IMR-90 (cell line): Measurements from ENCODE around the gene SNX7. TPM values are rescaled to one million over a fixed set of nuclear protein-coding genes. Genes with fewer than 3 reads are reported as not detected.

Source experiments
- ATAC-seq: fragments of 200-7000 bp; cut with Tn5 transposase; 2 replicates; pipeline ENCODE4 v1.9.1; 2020; ENCODE audit warnings: low read depth, mild to moderate bottlenecking, moderate library complexity
- BruUV-seq: library from RNA; stranded (reverse); fragments of 400-500 nt; replicated peaks from 2 replicates; lab custom pipeline; 2021; lab: Mats Ljungman, UMichigan
- CTCF ChIA-PET: fragments of 300-600 bp; formaldehyde crosslinking; extraction: SDS; loops from one replicate; lab custom pipeline; 2021; ENCODE audit warnings: antibody characterized with exemption; lab: Yijun Ruan, JAX
- POLR2A ChIA-PET: fragments of 300-600 bp; sonication (Branson Sonifier 250); formaldehyde crosslinking; loops from one replicate; lab custom pipeline; 2022; ENCODE audit warnings: antibody characterized with exemption; ENCODE audit not compliant: unreplicated experiment; lab: Charles Lee
- DNase-seq: peaks from one replicate; pipeline ENCODE4 v3.0.0; 2013
- H2AFZ ChIP-seq: replicated peaks from 2 replicates; pipeline ENCODE3; 2013; ENCODE audit warnings: low read length, mild to moderate bottlenecking; ENCODE audit not compliant: poor library complexity
- H2AK5ac ChIP-seq: 2 replicates; pipeline ENCODE4 v1.6.1; 2013; ENCODE audit warnings: low read depth, low read length, inconsistent platforms
- H2AK9ac ChIP-seq: replicated peaks from 2 replicates; pipeline ENCODE3; 2013; ENCODE audit warnings: mild to moderate bottlenecking, low read depth, low read length, moderate library complexity; ENCODE audit not compliant: poor library complexity
- H2BK120ac ChIP-seq: 2 replicates; pipeline ENCODE4 v1.6.1; 2013; ENCODE audit warnings: low read depth, low read length, inconsistent platforms
- H2BK15ac ChIP-seq: 3 replicates; pipeline ENCODE4 v1.6.1; 2013; ENCODE audit warnings: low read depth, low read length, inconsistent platforms
- H2BK20ac ChIP-seq: 2 replicates; pipeline ENCODE4 v1.6.1; 2013; ENCODE audit warnings: low read depth, mild to moderate bottlenecking, inconsistent platforms, low read length, moderate library complexity
- H2BK5ac ChIP-seq: 2 replicates; pipeline ENCODE4 v1.6.1; 2013; ENCODE audit warnings: mild to moderate bottlenecking, low read depth, low read length, inconsistent platforms; ENCODE audit not compliant: poor library complexity, severe bottlenecking
- H3K14ac ChIP-seq: replicated peaks from 2 replicates; pipeline ENCODE4 v1.6.1; 2013; ENCODE audit warnings: low read depth, low read length, inconsistent platforms
- H3K18ac ChIP-seq: 2 replicates; pipeline ENCODE4 v1.6.1; 2013; ENCODE audit warnings: low read depth, low read length, control low read depth
- H3K23ac ChIP-seq: 2 replicates; pipeline ENCODE4 v1.6.1; 2013; ENCODE audit warnings: low read depth, low read length, inconsistent platforms
- H3K27ac ChIP-seq: 2 replicates; pipeline ENCODE4 v1.5.1; 2013; ENCODE audit warnings: mild to moderate bottlenecking, control low read depth, low read length; ENCODE audit not compliant: insufficient read depth
- H3K27me3 ChIP-seq: 2 replicates; pipeline ENCODE4 v1.6.1; 2013; ENCODE audit warnings: low read length; ENCODE audit not compliant: control insufficient read depth, insufficient read depth
- H3K36me3 ChIP-seq: 2 replicates; pipeline ENCODE4 v1.6.1; 2013; ENCODE audit warnings: low read length, mixed read lengths; ENCODE audit not compliant: control insufficient read depth, insufficient read depth
- H3K4ac ChIP-seq: 2 replicates; pipeline ENCODE4 v1.6.1; 2013; ENCODE audit warnings: low read depth, low read length, inconsistent platforms
- H3K4me1 ChIP-seq: 2 replicates; pipeline ENCODE4 v1.6.1; 2013; ENCODE audit warnings: low read length, mixed read lengths; ENCODE audit not compliant: control insufficient read depth, insufficient read depth
- H3K4me2 ChIP-seq: 2 replicates; pipeline ENCODE4 v1.6.1; 2013; ENCODE audit warnings: low read depth, mild to moderate bottlenecking, control low read depth, low read length, moderate library complexity
- H3K4me3 ChIP-seq: 2 replicates; pipeline ENCODE4 v1.5.1; 2013; ENCODE audit warnings: low read depth, mild to moderate bottlenecking, control low read depth, low read length, moderate library complexity; ENCODE audit not compliant: insufficient read depth
- H3K56ac ChIP-seq: 2 replicates; pipeline ENCODE4 v1.6.1; 2013; ENCODE audit warnings: low read length, inconsistent platforms; ENCODE audit not compliant: insufficient read depth; ENCODE audit errors: extremely low read depth
- H3K79me1 ChIP-seq, 2 experiments: 2 replicates each; pipeline ENCODE4 v1.6.1; 2013; ENCODE audit warnings: low read length in 2 of 2, inconsistent platforms in 1 of 2, low read depth in 1 of 2
- H3K9ac ChIP-seq: 2 replicates; pipeline ENCODE4 v1.6.1; 2013; ENCODE audit warnings: low read depth, low read length, control low read depth
- H3K9me1 ChIP-seq: 2 replicates; pipeline ENCODE4 v1.6.1; 2013; ENCODE audit warnings: low read length, inconsistent platforms; ENCODE audit not compliant: insufficient read depth
- H3K9me3 ChIP-seq: 2 replicates; pipeline ENCODE4 v1.6.1; 2013; ENCODE audit warnings: low read length; ENCODE audit not compliant: control insufficient read depth, insufficient read depth
- H4K20me1 ChIP-seq: 2 replicates; pipeline ENCODE4 v1.6.1; 2013; ENCODE audit warnings: low read length, inconsistent platforms; ENCODE audit not compliant: insufficient read depth
- H4K5ac ChIP-seq: 2 replicates; pipeline ENCODE4 v1.6.1; 2013; ENCODE audit warnings: mild to moderate bottlenecking, low read depth, low read length, control low read depth
- H4K8ac ChIP-seq, 2 experiments: 2 replicates each; pipeline ENCODE4 v1.6.1; 2013; ENCODE audit warnings: low read depth in 2 of 2, low read length in 2 of 2, control low read depth in 1 of 2, inconsistent platforms in 1 of 2
- H4K91ac ChIP-seq: 2 replicates; pipeline ENCODE4 v1.6.1; 2013; ENCODE audit warnings: low read depth, low read length, inconsistent platforms; ENCODE audit not compliant: insufficient read depth
- USF2 ChIP-seq: fragments of 150-350 bp; IDR thresholded peaks from 2 replicates; pipeline ENCODE4 v1.6.1; 2017; ENCODE audit warnings: mild to moderate bottlenecking, antibody characterized with exemption, low read length, low read depth
- WGBS, 2 experiments: methylation state at CpG; one replicate each; pipeline versions ENCODE4 v1.1.5 to v1.1.7; 2013; ENCODE audit warnings: missing lambda C conversion rate in 2 of 2; ENCODE audit not compliant: insufficient read length in 1 of 2; ENCODE audit errors: extremely low coverage in 2 of 2; 5-methylcytosine and 5-hydroxymethylcytosine counted together
- dilution Hi-C: fragments of 300-500 bp; cut with HindIII; formaldehyde crosslinking; loops from one replicate; pipeline ENCODE4 v1.14.3; 2018; ENCODE audit warnings: low sequenced_read_pairs; ENCODE audit not compliant: unreplicated experiment
- in situ Hi-C: fragments of 300-500 bp; cut with MboI; formaldehyde crosslinking; loops from 3 replicates; pipeline ENCODE4 v1.14.3; 2019; ENCODE audit warnings: low sequenced_read_pairs, inconsistent platforms, mixed read lengths
- intact Hi-C: fragments of 100-400 bp; cut with micrococcal nuclease; formaldehyde crosslinking; loops from 2 replicates; pipeline ENCODE4 v1.10.0; 2022
- polyA plus RNA-seq, 3 experiments: library from polyadenylated mRNA; depleted of rRNA; stranded (reverse); fragments of >200 nt; gene quantifications; 2 replicates each; pipeline ENCODE4 v1.2.3, GENCODE V29; 2012; ENCODE audit warnings: low replicate concordance in 1 of 3
- total RNA-seq: library from RNA; depleted of rRNA; stranded (reverse); fragments of >200 nt; gene quantifications from 2 replicates; pipeline ENCODE4 v1.2.3, GENCODE V29; 2012

The SNX7 gene
- total and polyA plus RNA-seq, 2 of the 4 experiments (the other 2 are of a cell fraction) = 22.5 to 24.4 TPM

- no peaks in the 10 kb centered on the region for H3K9me3 ChIP-seq
- no peak for TF ChIP-seq USF2
- intact Hi-C loops = no loop called here
- no peak overlapping the region for H2BK5ac ChIP-seq
- no peaks in the 10 kb centered on the region for H3K79me1 ChIP-seq
- ChIA-PET CTCF (interaction anchor here (0.6 kb wide), 1 partner anchor 17 kb away, joined by 11 read pairs; no protein-coding TSS in a partner anchor), POLR2A (no interaction called here)
- H3K23ac ChIP-seq = no peak overlapping the region
- H3K18ac ChIP-seq = no peak overlapping the region
- H3K36me3 ChIP-seq = no peaks in the 10 kb centered on the region
- H4K5ac ChIP-seq = no peak overlapping the region
- H3K27me3 ChIP-seq = no peaks in the 10 kb centered on the region
- no TSS peak for BruUV-seq
- H4K91ac ChIP-seq = no peak overlapping the region
- ATAC-seq (no peak), DNase-seq (no peak)
- peaks cover 3% of the 10 kb centered on the region; the same call in 1 of the 2 replicates for H3K9me1 ChIP-seq
- H3K4me1 ChIP-seq = no peaks in the 10 kb centered on the region
- H3K56ac ChIP-seq = no peak overlapping the region
- no peak overlapping the region for H3K4me2 ChIP-seq
- H4K20me1 ChIP-seq = no peaks in the 10 kb centered on the region
- H3K4me3 ChIP-seq = no peak overlapping the region
- no peak overlapping the region for H3K4ac ChIP-seq
- no peak overlapping the region for H2BK20ac ChIP-seq
- no peak overlapping the region for H3K27ac ChIP-seq
- dilution Hi-C loops = no loop called here
- H3K14ac ChIP-seq = no peak overlapping the region
- no peak overlapping the region for H4K8ac ChIP-seq
- H3K9ac ChIP-seq = no peak overlapping the region
- in situ Hi-C loops = no loop called here
- no peak overlapping the region for H2AK5ac ChIP-seq
- H2AK9ac ChIP-seq = no peak overlapping the region
- 100% methylated on average over 1 of the region's 4 CpGs for WGBS, 2 experiments
- H2AFZ ChIP-seq = no peak overlapping the region
- no peak overlapping the region for H2BK120ac ChIP-seq
- H2BK15ac ChIP-seq = no peak overlapping the region
Observed at GRCh38 chr1:98766255-98766654, 104.7 kb downstream of the SNX7 start.
